ENCODE data around the gene XIAP.
"Not testable (repeated sequence)": the region's sequence is repeated elsewhere in the genome, so short reads cannot be mapped to it uniquely, and the experiment has no call there.

XIAP gene

GRCh38 chrX:123859846-123860838 is at the start of gene XIAP:
Gene XIAP, plus strand, starts transcription at chrX:123860053. Its CDS starts 25,610 bp downstream, at chrX:123885663.
- peak; percentile 66 for DNase-seq (ENCODE audit: low spot score)

GRCh38 chrX:123814343-123814742 is 45.5 kb upstream of the XIAP start:
- DNase-seq (ENCODE audit: low spot score): no peak

GRCh38 chrX:123814934-123815394 is 44.9 kb upstream of the XIAP start:
- DNase-seq (ENCODE audit: low spot score): not testable (repeated sequence)

GRCh38 chrX:123817288-123817894 is 42.5 kb upstream of the XIAP start:
- no peak for DNase-seq (ENCODE audit: low spot score)

- DNase-seq (ENCODE audit: low spot score): no peak
These were observed 41.6 kb upstream of the XIAP start for GRCh38 chrX:123818243-123818642.

- DNase-seq (ENCODE audit: low spot score): no peak
These were observed 36.9 kb upstream of the XIAP start for GRCh38 chrX:123822965-123823364.

GRCh38 chrX:123830309-123830708 is 29.5 kb upstream of the XIAP start:
- DNase-seq (ENCODE audit: low spot score): no peak

GRCh38 chrX:123833387-123833786 is 26.5 kb upstream of the XIAP start:
- peak; percentile 51 for DNase-seq (ENCODE audit: low spot score)

GRCh38 chrX:123834116-123834515 is 25.7 kb upstream of the XIAP start:
- DNase-seq (ENCODE audit: low spot score): no peak

- no peak for DNase-seq (ENCODE audit: low spot score)
These were observed 24.0 kb upstream of the XIAP start for GRCh38 chrX:123835661-123836371.

GRCh38 chrX:123845129-123845528 is 14.7 kb upstream of the XIAP start:
- not testable (repeated sequence) for DNase-seq (ENCODE audit: low spot score)

GRCh38 chrX:123846577-123847038 is 13.2 kb upstream of the XIAP start:
- no peak for DNase-seq (ENCODE audit: low spot score)

- no peak for DNase-seq (ENCODE audit: low spot score)
These were observed 12.8 kb upstream of the XIAP start for GRCh38 chrX:123847056-123847455.

- no peak for DNase-seq (ENCODE audit: low spot score)
These were observed 10.8 kb upstream of the XIAP start for GRCh38 chrX:123849096-123849495.

- DNase-seq (ENCODE audit: low spot score): not testable (repeated sequence)
These were observed 9.9 kb upstream of the XIAP start for GRCh38 chrX:123849906-123850305.

GRCh38 chrX:123851079-123851478 is 8.8 kb upstream of the XIAP start:
- DNase-seq (ENCODE audit: low spot score): no peak

- no peak for DNase-seq (ENCODE audit: low spot score)
These were observed 5.5 kb upstream of the XIAP start for GRCh38 chrX:123854329-123854728.

- DNase-seq (ENCODE audit: low spot score): peak; percentile 68
These were observed 426 bp upstream of the XIAP start for GRCh38 chrX:123859409-123859845.

GRCh38 chrX:123860983-123861382 is 1.1 kb downstream of the XIAP start:
- DNase-seq (ENCODE audit: low spot score): peak; percentile 32

GRCh38 chrX:123869488-123869887 is 9.6 kb downstream of the XIAP start:
- no peak for DNase-seq (ENCODE audit: low spot score)

GRCh38 chrX:123871309-123871708 is 11.5 kb downstream of the XIAP start:
- DNase-seq (ENCODE audit: low spot score): no peak

GRCh38 chrX:123873956-123874355 is 14.1 kb downstream of the XIAP start:
- DNase-seq (ENCODE audit: low spot score): no peak
